Mucosa of descending colon (tissue), 3 donors: Measurements from ENCODE around the gene FBXO24. TPM values are rescaled to one million over a fixed set of nuclear protein-coding genes. Genes with fewer than 3 reads are reported as not detected.

Source experiments
- ATAC-seq: fragments of 200-7000 bp; cut with Tn5 transposase; one replicate; pipeline ENCODE4 v1.9.1; 2020; ENCODE audit warnings: mild to moderate bottlenecking, moderate library complexity
- DNase-seq, 3 donors: peaks; one replicate each; pipeline ENCODE4 v3.0.0-alpha.2; 2020
- H3K36me3 ChIP-seq: fragments of 200-600 bp; one replicate; pipeline ENCODE4 v1.8.0; 2021; ENCODE audit warnings: low read depth, mild to moderate bottlenecking
- H3K4me1 ChIP-seq: fragments of 200-600 bp; one replicate; pipeline ENCODE4 v1.8.0; 2021; ENCODE audit warnings: low read depth, mild to moderate bottlenecking
- H3K4me3 ChIP-seq: fragments of 200-600 bp; one replicate; pipeline ENCODE4 v1.8.0; 2021; ENCODE audit warnings: mild to moderate bottlenecking
- H3K9me3 ChIP-seq: fragments of 200-600 bp; one replicate; pipeline ENCODE4 v1.8.0; 2021; ENCODE audit warnings: mild to moderate bottlenecking
- intact Hi-C, 2 donors: fragments of 100-400 bp; cut with DNase I in 1 of 2; cut with micrococcal nuclease in 1 of 2; formaldehyde crosslinking; loops; one replicate each; pipeline versions ENCODE4 v1.11.0 to v1.11.1; 2022; cut with DNase I, micrococcal nuclease
- total RNA-seq, 3 donors: library from RNA; stranded (reverse); fragmentation: NEBNext Ultra II Directional in 2 of 3; extraction: Animal tissue kit (Norgen Biotek cat#: 25700) in 2 of 3; gene quantifications; one replicate each; pipeline versions ENCODE4 v1.2.1 to v1.2.4, GENCODE V29; 2021 to 2023
- TF ChIP-seq, protein P1 (sequence below): fragments of 200-600 bp; IDR thresholded peaks from one replicate; pipeline ENCODE4 v1.8.0; 2022; ENCODE audit warnings: antibody characterized with exemption, mild to moderate bottlenecking
- donor health status: DM: no; HTN: no; CAD: no; lungs with moderate emphysema.
- donor health status: DM: no; HTN: no; CAD: no.
- donor health status: DM: no; HTN: yes; CAD: no.

The FBXO24 gene
- total RNA-seq, 3 donors from 2014 or later: 0.48 to 1.1 (median 0.66) TPM

DNA sequence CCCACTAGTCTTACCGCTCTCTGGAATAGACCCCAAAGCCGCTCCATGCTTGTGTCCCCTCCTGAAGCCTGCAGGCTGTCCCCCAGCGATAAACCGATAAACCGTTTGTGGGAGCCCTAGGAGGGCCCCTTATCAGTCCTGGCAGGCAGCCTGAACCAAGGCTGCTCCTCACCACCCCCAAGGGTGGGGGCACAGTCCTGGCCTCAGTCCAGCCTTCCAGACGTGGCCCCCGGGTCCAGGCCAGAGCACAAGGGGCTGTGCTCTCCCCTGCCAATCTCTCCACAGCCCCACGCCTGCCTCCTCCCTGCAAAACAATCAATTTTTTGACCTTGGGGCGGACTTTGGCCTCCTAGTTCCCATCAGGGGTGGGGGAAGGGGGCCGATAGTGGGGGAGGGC lies 55.3 kb downstream of the FBXO24 start, which contains the start of gene TFR2:
Gene TFR2 (minus strand): TSS at position 90 of the 397 bp plus-strand sequence. CDS start 43 bp downstream, at position 47.
- no peak within 1 kb of the TSS for H3K4me3 ChIP-seq
- H3K36me3 ChIP-seq: no peaks in the 10 kb centered on the region
- intact Hi-C loops: no loop called here
- TF ChIP-seq, protein P1, sequence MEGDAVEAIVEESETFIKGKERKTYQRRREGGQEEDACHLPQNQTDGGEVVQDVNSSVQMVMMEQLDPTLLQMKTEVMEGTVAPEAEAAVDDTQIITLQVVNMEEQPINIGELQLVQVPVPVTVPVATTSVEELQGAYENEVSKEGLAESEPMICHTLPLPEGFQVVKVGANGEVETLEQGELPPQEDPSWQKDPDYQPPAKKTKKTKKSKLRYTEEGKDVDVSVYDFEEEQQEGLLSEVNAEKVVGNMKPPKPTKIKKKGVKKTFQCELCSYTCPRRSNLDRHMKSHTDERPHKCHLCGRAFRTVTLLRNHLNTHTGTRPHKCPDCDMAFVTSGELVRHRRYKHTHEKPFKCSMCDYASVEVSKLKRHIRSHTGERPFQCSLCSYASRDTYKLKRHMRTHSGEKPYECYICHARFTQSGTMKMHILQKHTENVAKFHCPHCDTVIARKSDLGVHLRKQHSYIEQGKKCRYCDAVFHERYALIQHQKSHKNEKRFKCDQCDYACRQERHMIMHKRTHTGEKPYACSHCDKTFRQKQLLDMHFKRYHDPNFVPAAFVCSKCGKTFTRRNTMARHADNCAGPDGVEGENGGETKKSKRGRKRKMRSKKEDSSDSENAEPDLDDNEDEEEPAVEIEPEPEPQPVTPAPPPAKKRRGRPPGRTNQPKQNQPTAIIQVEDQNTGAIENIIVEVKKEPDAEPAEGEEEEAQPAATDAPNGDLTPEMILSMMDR: no peak
- no peaks in the 10 kb centered on the region for H3K9me3 ChIP-seq
- ATAC-seq: no peak
- no peaks in the 10 kb centered on the region for H3K4me1 ChIP-seq
- DNase-seq: no peak

DNA sequence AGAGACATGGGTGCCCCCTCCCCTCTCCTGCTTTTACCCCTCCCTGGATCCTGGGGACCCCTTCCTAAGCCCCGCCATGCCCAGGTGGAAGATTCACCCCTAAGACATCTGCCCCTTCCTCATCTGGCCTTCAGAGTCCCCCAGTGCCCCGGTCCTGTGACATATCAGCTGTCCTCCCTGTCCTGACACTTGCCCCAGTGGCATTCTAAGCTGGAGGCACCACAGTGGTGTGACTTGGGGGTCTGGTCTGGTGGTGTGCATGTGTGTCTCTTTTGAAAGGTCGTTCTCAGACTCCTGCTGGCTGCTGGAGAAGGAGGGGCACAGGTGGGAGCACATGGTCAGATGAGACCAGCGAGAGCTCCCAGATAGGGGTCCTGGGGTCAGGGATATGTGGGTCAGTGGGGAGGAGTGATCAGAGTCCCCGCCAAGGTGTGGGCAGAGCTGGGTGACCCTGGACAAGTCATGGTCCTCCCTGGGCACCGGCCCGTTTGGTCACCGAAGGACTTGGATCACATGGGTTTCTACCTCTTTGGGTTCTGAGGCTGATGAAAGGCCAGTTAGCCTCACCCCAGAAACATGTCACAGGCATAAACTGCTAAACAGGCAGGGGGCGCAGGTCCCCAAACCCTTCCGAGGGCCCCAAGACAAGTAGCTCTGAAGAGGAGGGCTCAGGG lies 55.9 kb downstream of the FBXO24 start:
- no peaks in the 10 kb centered on the region for H3K9me3 ChIP-seq
- DNase-seq (no peak), ATAC-seq (no peak)
- no peaks in the 10 kb centered on the region for H3K4me1 ChIP-seq
- intact Hi-C loops: no loop called here
- H3K36me3 ChIP-seq: no peaks in the 10 kb centered on the region
- TF ChIP-seq, protein P1: no peak
- no peak overlapping the region for H3K4me3 ChIP-seq

DNA sequence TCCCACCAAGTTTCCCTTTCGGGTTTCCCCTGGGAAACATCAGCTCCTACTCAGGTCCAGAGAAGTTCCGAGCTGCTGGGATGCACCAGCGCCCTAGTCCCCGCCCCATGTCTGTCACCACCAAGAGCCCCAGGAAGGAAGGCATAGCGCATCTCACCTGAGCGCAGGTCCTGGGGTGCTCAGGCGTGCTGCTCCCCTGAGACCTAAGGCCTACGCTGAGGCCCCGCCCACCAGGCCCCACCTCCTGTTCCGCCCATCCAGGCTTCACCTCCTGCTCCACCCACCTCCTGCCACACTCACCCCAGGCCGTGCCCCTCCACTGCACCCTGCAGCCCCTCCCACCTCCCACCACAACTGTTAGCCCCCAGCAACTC lies 56.4 kb downstream of the FBXO24 start:
- DNase-seq (peak in 2 of 3 donors; percentile 55 to 65), ATAC-seq (peak; percentile 84)
- TF ChIP-seq, protein P1: no peak
- intact Hi-C loops: no loop called here
- no peaks in the 10 kb centered on the region for H3K36me3 ChIP-seq
- H3K4me3 ChIP-seq: no peak overlapping the region
- H3K4me1 ChIP-seq: no peaks in the 10 kb centered on the region
- H3K9me3 ChIP-seq: no peaks in the 10 kb centered on the region

DNA sequence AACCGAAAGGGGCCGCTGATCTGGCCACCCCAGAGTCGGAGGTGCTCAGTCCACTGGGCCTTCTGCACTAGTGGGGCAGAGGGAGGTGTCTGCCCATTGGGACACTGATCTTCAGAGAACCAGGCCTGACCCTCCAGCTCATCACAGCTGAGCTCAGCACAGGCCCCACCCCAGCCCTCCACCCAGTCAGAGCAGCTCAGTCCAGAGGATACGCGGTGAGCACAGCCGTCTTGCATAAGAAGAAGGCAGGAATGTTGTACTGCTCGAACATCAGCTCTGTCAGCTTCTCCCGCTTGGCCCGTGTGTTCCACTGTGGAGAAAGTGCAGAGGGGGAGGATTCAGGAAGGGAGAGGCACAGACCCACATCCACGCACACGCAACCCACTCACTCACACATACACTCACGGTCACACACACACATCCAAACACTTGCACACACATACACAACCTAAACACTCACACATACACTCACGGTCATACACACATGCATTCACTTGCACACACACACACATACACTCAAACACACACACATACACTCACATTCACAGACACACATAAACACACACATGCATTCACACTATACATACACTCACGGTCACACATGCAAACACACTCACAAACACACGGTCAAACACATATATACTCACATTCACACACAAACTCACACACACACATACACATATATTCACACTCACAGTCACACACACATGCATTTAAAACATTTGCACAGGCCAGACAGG lies 63.9 kb downstream of the FBXO24 start:
- intact Hi-C loops: no loop called here

More for the DNA sequence above, 63.9 kb downstream of the FBXO24 start:
- no peak for ATAC-seq
- Histone ChIP-seq H3K4me1 (no peaks in the 10 kb centered on the region), H3K4me3 (no peak overlapping the region), H3K36me3 (no peaks in the 10 kb centered on the region), H3K9me3 (no peaks in the 10 kb centered on the region)
- TF ChIP-seq, protein P1: no peak
- DNase-seq: no peak

Other genes starting within 250 kb of the FBXO24 start
- 10 to 100 TPM; 36.4 to 95.3 (median 54.3) TPM for gene PILRB, start 228.2 kb upstream of the FBXO24 start, total RNA-seq
- 10 to 100 TPM in 1 of 3 donors, 1 to 10 TPM in 2; 4.2 to 15.9 (median 7.8) TPM for gene PILRA, start 212.8 kb upstream of the FBXO24 start, total RNA-seq
- 1 to 10 TPM; 1.8 to 6.1 (median 2.3) TPM for gene ZCWPW1, start 157.6 kb upstream of the FBXO24 start, total RNA-seq
- 10 to 100 TPM; 29.3 to 46.8 (median 35.2) TPM for gene MEPCE, start 156.5 kb upstream of the FBXO24 start, total RNA-seq
- 10 to 100 TPM; 28.2 to 40.0 (median 28.9) TPM for gene PPP1R35, start 149.8 kb upstream of the FBXO24 start, total RNA-seq
- 1 to 10 TPM in 1 of 3 donors, under 1 TPM in 2; 0.43 to 1.0 (median 0.96) TPM for gene SPACDR, start 122.1 kb upstream of the FBXO24 start, total RNA-seq
- 10 to 100 TPM; 45.1 to 65.2 (median 64.8) TPM for gene TSC22D4, start 107.1 kb upstream of the FBXO24 start, total RNA-seq
- 1 to 10 TPM in 1 of 3 donors, under 1 TPM in 2; 0.23 to 2.8 (median 0.46) TPM for gene NYAP1, start 102.4 kb upstream of the FBXO24 start, total RNA-seq
- 100 to 1,000 TPM in 1 of 3 donors, 10 to 100 TPM in 2; 56.5 to 113 (median 58.1) TPM for gene AGFG2, start 47.1 kb upstream of the FBXO24 start, total RNA-seq
- gene SAP25, start 12.4 kb upstream of the FBXO24 start, total RNA-seq: 1 to 10 TPM; 2.8 to 4.3 (median 3.5) TPM
- gene LRCH4, start 199 bp upstream of the FBXO24 start, total RNA-seq: 10 to 100 TPM; 57.2 to 71.0 (median 63.9) TPM
- gene PCOLCE, start 16.0 kb downstream of the FBXO24 start, total RNA-seq: 10 to 100 TPM in 2 of 3 donors, 1 to 10 TPM in 1; 6.1 to 47.9 (median 18.9) TPM
- 10 to 100 TPM; 11.9 to 17.2 (median 14.4) TPM for gene MOSPD3, start 26.2 kb downstream of the FBXO24 start, total RNA-seq
- 1 to 10 TPM in 2 of 3 donors, under 1 TPM in 1; 0.57 to 1.2 (median 1.1) TPM for gene TFR2, start 55.2 kb downstream of the FBXO24 start, total RNA-seq
- 1 to 10 TPM in 1 of 3 donors, not detected in 2; 1.2 TPM for gene ACTL6B, start 70.1 kb downstream of the FBXO24 start, total RNA-seq
- gene GNB2, start 87.4 kb downstream of the FBXO24 start, total RNA-seq: 100 to 1,000 TPM; 197 to 257 (median 232) TPM
- 10 to 100 TPM; 34.6 to 49.8 (median 48.1) TPM for gene GIGYF1, start 107.9 kb downstream of the FBXO24 start, total RNA-seq
- 10 to 100 TPM; 24.8 to 28.9 (median 26.8) TPM for gene POP7, start 119.8 kb downstream of the FBXO24 start, total RNA-seq
- not detected for gene EPO, start 134.1 kb downstream of the FBXO24 start, total RNA-seq
- not detected for gene ZAN, start 147.3 kb downstream of the FBXO24 start, total RNA-seq
- 10 to 100 TPM; 31.2 to 42.4 (median 38.9) TPM for gene EPHB4, start 241.2 kb downstream of the FBXO24 start, total RNA-seq